B cell (primary cell): ENCODE results near the gene ISOC2.

Source experiments
- EZH2 ChIP-seq: IDR thresholded peaks from 2 replicates; pipeline ENCODE4 v1.6.1; 2012; ENCODE audit warnings: borderline replicate concordance, low read depth, mild to moderate bottlenecking, moderate library complexity, low read length; ENCODE audit not compliant: insufficient read depth, poor library complexity, severe bottlenecking
- TF ChIP-seq, protein P1 (sequence below): fragments of 200-600 bp; IDR thresholded peaks from one replicate; pipeline ENCODE4 v1.8.0; 2022; ENCODE audit warnings: antibody characterized with exemption, mild to moderate bottlenecking

DNA sequence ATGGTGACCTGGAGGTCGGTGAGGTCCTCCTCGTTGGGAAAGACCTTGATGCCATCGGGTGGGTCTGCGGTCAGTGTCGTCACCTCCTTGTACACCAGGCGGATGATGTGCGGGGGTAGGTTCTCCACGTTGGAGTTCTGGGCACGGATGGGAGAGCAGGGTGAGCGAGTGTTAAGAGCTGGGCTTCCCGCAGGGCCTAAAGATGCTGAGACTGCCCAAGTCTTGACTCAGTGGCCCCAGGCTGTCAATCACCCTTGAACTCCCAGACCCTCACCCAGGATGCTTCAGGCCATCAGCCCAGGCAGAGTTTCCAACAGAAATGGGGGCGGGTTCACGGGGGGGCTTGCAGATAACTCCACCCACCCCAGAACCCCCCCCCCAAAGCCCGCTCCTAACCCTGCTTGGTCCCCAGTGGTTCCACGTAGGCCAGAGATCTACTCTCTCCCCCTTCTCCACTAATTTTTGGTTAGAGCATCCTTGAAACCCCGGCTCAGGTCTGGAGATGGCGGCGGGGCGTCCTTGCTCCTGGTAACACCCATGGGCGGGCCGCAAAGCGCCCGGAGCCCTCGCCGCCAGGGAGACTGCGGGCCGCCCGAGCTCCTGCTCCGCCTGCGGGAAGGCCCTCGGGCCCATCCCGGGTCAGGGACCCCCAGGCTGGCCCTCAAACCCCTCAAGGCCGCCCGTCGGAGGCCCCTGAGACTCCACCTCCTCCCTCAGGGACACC, 54.5 kb downstream of the ISOC2 start:
- TF ChIP-seq, protein P1, sequence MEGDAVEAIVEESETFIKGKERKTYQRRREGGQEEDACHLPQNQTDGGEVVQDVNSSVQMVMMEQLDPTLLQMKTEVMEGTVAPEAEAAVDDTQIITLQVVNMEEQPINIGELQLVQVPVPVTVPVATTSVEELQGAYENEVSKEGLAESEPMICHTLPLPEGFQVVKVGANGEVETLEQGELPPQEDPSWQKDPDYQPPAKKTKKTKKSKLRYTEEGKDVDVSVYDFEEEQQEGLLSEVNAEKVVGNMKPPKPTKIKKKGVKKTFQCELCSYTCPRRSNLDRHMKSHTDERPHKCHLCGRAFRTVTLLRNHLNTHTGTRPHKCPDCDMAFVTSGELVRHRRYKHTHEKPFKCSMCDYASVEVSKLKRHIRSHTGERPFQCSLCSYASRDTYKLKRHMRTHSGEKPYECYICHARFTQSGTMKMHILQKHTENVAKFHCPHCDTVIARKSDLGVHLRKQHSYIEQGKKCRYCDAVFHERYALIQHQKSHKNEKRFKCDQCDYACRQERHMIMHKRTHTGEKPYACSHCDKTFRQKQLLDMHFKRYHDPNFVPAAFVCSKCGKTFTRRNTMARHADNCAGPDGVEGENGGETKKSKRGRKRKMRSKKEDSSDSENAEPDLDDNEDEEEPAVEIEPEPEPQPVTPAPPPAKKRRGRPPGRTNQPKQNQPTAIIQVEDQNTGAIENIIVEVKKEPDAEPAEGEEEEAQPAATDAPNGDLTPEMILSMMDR = no peak
- no peak for TF ChIP-seq EZH2
